Measurements from ENCODE around the gene REG3G.

GRCh38 chr2:79005216-79005615 is 20.3 kb upstream of the REG3G start:
- TF ChIP-seq, protein P1, sequence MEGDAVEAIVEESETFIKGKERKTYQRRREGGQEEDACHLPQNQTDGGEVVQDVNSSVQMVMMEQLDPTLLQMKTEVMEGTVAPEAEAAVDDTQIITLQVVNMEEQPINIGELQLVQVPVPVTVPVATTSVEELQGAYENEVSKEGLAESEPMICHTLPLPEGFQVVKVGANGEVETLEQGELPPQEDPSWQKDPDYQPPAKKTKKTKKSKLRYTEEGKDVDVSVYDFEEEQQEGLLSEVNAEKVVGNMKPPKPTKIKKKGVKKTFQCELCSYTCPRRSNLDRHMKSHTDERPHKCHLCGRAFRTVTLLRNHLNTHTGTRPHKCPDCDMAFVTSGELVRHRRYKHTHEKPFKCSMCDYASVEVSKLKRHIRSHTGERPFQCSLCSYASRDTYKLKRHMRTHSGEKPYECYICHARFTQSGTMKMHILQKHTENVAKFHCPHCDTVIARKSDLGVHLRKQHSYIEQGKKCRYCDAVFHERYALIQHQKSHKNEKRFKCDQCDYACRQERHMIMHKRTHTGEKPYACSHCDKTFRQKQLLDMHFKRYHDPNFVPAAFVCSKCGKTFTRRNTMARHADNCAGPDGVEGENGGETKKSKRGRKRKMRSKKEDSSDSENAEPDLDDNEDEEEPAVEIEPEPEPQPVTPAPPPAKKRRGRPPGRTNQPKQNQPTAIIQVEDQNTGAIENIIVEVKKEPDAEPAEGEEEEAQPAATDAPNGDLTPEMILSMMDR (IDR thresholded peaks at IDR 0.05), result no peak
- TF ChIP-seq POLR2A (IDR thresholded peaks at IDR 0.05), result no peak

All from Peyer's patch (tissue), 4 donors.